ENCODE data around the gene ENPP3.

Gene ENPP3

GRCh38 chr6:131651782-131652181 lies 14.7 kb downstream of the ENPP3 start:
- Histone ChIP-seq H2AFZ (ENCODE audit: low read depth, low read length, severe bottlenecking) (no peak overlapping the region), H4K20me1 (ENCODE audit: low read depth, low read length) (no peaks in the 10 kb centered on the region), H3K4me3 (ENCODE audit: insufficient read depth, low read length, poor library complexity, severe bottlenecking) (no peak overlapping the region), H3K4me2 (ENCODE audit: low read depth, low read length, poor library complexity, severe bottlenecking) (no peak overlapping the region), H3K9me2 (replicated peaks; ENCODE audit: insufficient read depth, low read length) (no peaks in the 10 kb centered on the region), H3K9me3 (ENCODE audit: insufficient read depth, low read length) (no peaks in the 10 kb centered on the region), H3K36me3 (ENCODE audit: low read length) (peaks cover 19% of the 10 kb centered on the region; the same call in 1 of the 2 replicates), H3K27me3 (ENCODE audit: low read length) (no peaks in the 10 kb centered on the region), H3K79me2 (ENCODE audit: insufficient read depth, low read length) (no peaks in the 10 kb centered on the region; the same call in 1 of the 2 replicates), H3F3A (ENCODE audit: insufficient read depth) (no peaks in the 10 kb centered on the region), H3K27ac (ENCODE audit: low read depth, low read length) (no peak overlapping the region), H3K9ac (ENCODE audit: low read length) (no peak overlapping the region)
- TF ChIP-seq EZH2phosphoT487 (conservative IDR thresholded peaks at IDR 0.05; ENCODE audit: low read length) = no peak
- no peak for TF ChIP-seq CTCF (IDR thresholded peaks at IDR 0.05; ENCODE audit: insufficient read depth, low read length, poor library complexity, severe bottlenecking)

DNA sequence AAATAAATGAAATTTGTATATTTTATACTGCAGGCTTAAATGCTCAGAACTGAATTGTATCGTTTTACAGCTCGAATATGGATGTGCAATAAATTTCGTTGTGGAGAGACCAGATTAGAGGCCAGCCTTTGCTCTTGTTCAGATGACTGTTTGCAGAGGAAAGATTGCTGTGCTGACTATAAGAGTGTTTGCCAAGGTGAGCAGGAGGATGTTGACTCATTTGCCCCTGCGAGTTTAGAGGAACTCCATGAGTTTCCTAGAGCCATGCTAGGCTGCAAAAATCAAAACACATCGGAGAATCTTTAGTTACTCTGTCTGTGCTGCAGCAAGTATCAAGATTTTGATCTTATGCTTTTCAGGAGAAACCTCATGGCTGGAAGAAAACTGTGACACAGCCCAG lies 15.4 kb downstream of the ENPP3 start:
- H2AFZ ChIP-seq (ENCODE audit: low read depth, low read length, severe bottlenecking) = no peak overlapping the region
- H3K4me2 ChIP-seq (ENCODE audit: low read depth, low read length, poor library complexity, severe bottlenecking) = no peak overlapping the region
- no peaks in the 10 kb centered on the region for H3K9me3 ChIP-seq (ENCODE audit: insufficient read depth, low read length)
- peaks cover 22% of the 10 kb centered on the region; the same call in 1 of the 2 replicates for H3K36me3 ChIP-seq (ENCODE audit: low read length)
- H3K79me2 ChIP-seq (ENCODE audit: insufficient read depth, low read length) = no peaks in the 10 kb centered on the region
- no peaks in the 10 kb centered on the region for H4K20me1 ChIP-seq (ENCODE audit: low read depth, low read length)
- H3K27me3 ChIP-seq (ENCODE audit: low read length) = no peaks in the 10 kb centered on the region
- H3K27ac ChIP-seq (ENCODE audit: low read depth, low read length) = no peak overlapping the region
- no peak overlapping the region for H3K4me3 ChIP-seq (ENCODE audit: insufficient read depth, low read length, poor library complexity, severe bottlenecking)
- no peaks in the 10 kb centered on the region for H3K9me2 ChIP-seq (replicated peaks; ENCODE audit: insufficient read depth, low read length)
- TF ChIP-seq EZH2phosphoT487 (conservative IDR thresholded peaks at IDR 0.05; ENCODE audit: low read length) = no peak
- TF ChIP-seq CTCF (IDR thresholded peaks at IDR 0.05; ENCODE audit: insufficient read depth, low read length, poor library complexity, severe bottlenecking) = no peak
- no peak overlapping the region for H3K9ac ChIP-seq (ENCODE audit: low read length)
- H3F3A ChIP-seq (ENCODE audit: insufficient read depth) = no peaks in the 10 kb centered on the region

DNA sequence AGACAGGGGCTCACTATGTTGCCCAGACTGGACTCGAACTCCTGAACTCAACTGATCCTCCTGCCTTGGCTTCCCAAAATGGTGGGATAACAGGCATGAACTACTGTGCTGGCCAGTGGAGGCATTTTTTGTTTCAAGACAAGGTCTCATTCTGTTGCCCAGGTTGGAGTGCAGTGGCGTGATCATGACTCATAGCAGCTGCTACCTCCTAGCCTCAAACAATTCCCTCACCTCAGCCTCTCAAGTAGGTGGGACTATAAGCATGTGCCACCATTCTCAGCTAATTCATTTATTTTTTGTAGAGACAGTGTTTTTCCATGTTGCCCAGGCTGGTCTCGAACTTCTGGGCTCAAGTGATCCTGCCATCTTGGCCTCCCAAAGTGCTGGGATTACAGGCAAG lies 17.2 kb downstream of the ENPP3 start:
- no peaks in the 10 kb centered on the region for H3F3A ChIP-seq (ENCODE audit: insufficient read depth)
- H4K20me1 ChIP-seq (ENCODE audit: low read depth, low read length) = no peaks in the 10 kb centered on the region
- H3K27ac ChIP-seq (ENCODE audit: low read depth, low read length) = no peak overlapping the region
- H3K36me3 ChIP-seq (ENCODE audit: low read length) = peaks cover 25% of the 10 kb centered on the region; the same call in 1 of the 2 replicates
- no peak overlapping the region for H3K4me2 ChIP-seq (ENCODE audit: low read depth, low read length, poor library complexity, severe bottlenecking)
- H3K79me2 ChIP-seq (ENCODE audit: insufficient read depth, low read length) = no peaks in the 10 kb centered on the region
- no peaks in the 10 kb centered on the region for H3K9me2 ChIP-seq (replicated peaks; ENCODE audit: insufficient read depth, low read length)
- no peak overlapping the region for H3K9ac ChIP-seq (ENCODE audit: low read length)
- H3K9me3 ChIP-seq (ENCODE audit: insufficient read depth, low read length) = no peaks in the 10 kb centered on the region
- no peak for TF ChIP-seq EZH2phosphoT487 (conservative IDR thresholded peaks at IDR 0.05; ENCODE audit: low read length)
- no peak for TF ChIP-seq CTCF (IDR thresholded peaks at IDR 0.05; ENCODE audit: insufficient read depth, low read length, poor library complexity, severe bottlenecking)
- no peak overlapping the region for H2AFZ ChIP-seq (ENCODE audit: low read depth, low read length, severe bottlenecking)
- H3K4me3 ChIP-seq (ENCODE audit: insufficient read depth, low read length, poor library complexity, severe bottlenecking) = no peak overlapping the region
- H3K27me3 ChIP-seq (ENCODE audit: low read length) = no peaks in the 10 kb centered on the region
